Left lung (tissue), 10 donors: Measurements from ENCODE around the gene PLEKHG5. TPM values are rescaled to one million over a fixed set of nuclear protein-coding genes. Genes with fewer than 3 reads are reported as not detected.

Experiments used
- ATAC-seq: fragments of 200-7000 bp; cut with Tn5 transposase; one replicate; pipeline ENCODE4 v1.9.1; 2020; ENCODE audit warnings: moderate library complexity
- DNase-seq, 4 donors: peaks; one replicate each; pipeline ENCODE4 v3.0.0-alpha.2; 2013 to 2020
- H3K27ac ChIP-seq, 2 donors: fragments of 200-600 bp; sonication (generic) in 1 of 2; one replicate each; pipeline versions ENCODE4 v1.5.0 to v1.8.0; 2020 to 2021
- H3K27me3 ChIP-seq, 2 donors: fragments of 200-600 bp; sonication (generic) in 1 of 2; one replicate each; pipeline versions ENCODE4 v1.5.0 to v1.8.0; 2020 to 2021
- H3K36me3 ChIP-seq, 2 donors: fragments of 200-600 bp; sonication (generic) in 1 of 2; one replicate each; pipeline versions ENCODE4 v1.5.0 to v1.8.0; 2020 to 2021
- H3K4me1 ChIP-seq, 2 donors: fragments of 200-600 bp; one replicate each; pipeline ENCODE4 v1.8.0; 2021
- H3K4me3 ChIP-seq, 2 donors: fragments of 200-600 bp; sonication (generic) in 1 of 2; one replicate each; pipeline versions ENCODE4 v1.5.0 to v1.8.0; 2020 to 2021; ENCODE audit warnings: mild to moderate bottlenecking in 1 of 2
- H3K9me3 ChIP-seq, 2 donors: fragments of 200-600 bp; sonication (generic) in 1 of 2; one replicate each; pipeline versions ENCODE4 v1.5.0 to v1.8.0; 2020 to 2021
- intact Hi-C, 2 donors: fragments of 100-400 bp; cut with DNase I; formaldehyde crosslinking; loops; one replicate each; pipeline versions ENCODE4 v1.11.2 to v1.14.2; 2022
- polyA plus RNA-seq, 6 donors: library from polyadenylated mRNA; unstranded; fragments of 120-200 nt; gene quantifications; one replicate each; pipeline ENCODE4 v1.2.1, GENCODE V29; 2013; ENCODE audit not compliant: insufficient read length in 6 of 6
- total RNA-seq, 2 donors: library from RNA; stranded (reverse); fragmentation: NEBNext Ultra II Directional; extraction: Animal tissue kit (Norgen Biotek cat#: 25700); gene quantifications; one replicate each; pipeline ENCODE4 v1.2.1, GENCODE V29; 2021
- TF ChIP-seq, protein P1 (sequence below), 2 donors: fragments of 200-600 bp; sonication (generic) in 1 of 2; IDR thresholded peaks; one replicate each; pipeline versions ENCODE4 v1.5.0 to v1.8.0; 2021; ENCODE audit warnings: antibody characterized with exemption in 2 of 2
- donor health status: DM: no; HTN: yes; CAD: no.
- donor health status: DM: no; HTN: no; CAD: no.

PLEKHG5 gene
- total and polyA plus RNA-seq, 8 donors: 6.3 to 35.7 (median 28.8) TPM

DNA sequence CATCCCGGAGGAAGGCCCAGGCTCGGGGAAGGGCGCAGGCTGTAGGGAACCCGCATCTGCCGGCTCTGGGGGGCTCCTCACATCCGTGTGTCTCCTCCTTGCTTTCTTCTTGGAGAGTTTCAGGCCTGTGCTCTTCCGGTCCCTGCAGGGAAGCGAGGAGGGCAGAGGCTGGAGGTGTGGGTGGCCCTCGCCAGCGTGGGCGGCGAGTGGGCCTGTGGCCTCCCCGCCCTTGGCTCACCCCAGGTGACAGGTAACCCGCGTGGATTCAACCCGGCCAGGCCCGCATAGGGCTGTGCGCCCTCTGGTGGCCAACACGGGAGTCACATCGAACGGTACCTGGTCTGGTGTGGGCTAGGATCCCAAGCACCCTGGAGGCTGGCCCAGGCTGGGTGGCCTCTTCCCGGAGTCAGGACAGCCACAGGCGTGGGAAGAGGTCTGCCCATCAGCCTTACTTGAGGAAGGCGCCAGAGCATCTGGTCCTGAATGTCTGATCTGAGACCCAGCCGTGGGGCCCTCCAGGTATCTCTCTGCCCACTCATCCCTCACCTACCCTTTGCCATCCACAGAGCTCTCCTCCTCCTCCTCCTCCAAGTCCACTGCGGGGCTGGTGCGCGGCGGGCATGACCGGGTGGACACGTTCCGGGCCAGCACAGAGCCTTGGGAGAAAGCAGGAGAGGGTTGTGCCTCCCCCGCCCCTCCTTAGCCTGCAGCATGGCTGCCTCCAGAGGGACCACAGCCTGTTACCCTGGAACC lies 15.9 kb downstream of the PLEKHG5 start:
- intact Hi-C loops: no loop called here
- TF ChIP-seq, protein P1, sequence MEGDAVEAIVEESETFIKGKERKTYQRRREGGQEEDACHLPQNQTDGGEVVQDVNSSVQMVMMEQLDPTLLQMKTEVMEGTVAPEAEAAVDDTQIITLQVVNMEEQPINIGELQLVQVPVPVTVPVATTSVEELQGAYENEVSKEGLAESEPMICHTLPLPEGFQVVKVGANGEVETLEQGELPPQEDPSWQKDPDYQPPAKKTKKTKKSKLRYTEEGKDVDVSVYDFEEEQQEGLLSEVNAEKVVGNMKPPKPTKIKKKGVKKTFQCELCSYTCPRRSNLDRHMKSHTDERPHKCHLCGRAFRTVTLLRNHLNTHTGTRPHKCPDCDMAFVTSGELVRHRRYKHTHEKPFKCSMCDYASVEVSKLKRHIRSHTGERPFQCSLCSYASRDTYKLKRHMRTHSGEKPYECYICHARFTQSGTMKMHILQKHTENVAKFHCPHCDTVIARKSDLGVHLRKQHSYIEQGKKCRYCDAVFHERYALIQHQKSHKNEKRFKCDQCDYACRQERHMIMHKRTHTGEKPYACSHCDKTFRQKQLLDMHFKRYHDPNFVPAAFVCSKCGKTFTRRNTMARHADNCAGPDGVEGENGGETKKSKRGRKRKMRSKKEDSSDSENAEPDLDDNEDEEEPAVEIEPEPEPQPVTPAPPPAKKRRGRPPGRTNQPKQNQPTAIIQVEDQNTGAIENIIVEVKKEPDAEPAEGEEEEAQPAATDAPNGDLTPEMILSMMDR (IDR thresholded peaks at IDR 0.05): peak; percentile 92
- H3K4me1 ChIP-seq: no peaks in the 10 kb centered on the region
- no peak overlapping the region for H3K27ac ChIP-seq
- no peaks in the 10 kb centered on the region for H3K9me3 ChIP-seq
- H3K27me3 ChIP-seq: no peaks in the 10 kb centered on the region
- peak in 2 of 4 donors; percentile 64 to 93 for DNase-seq
- H3K4me3 ChIP-seq: no peak overlapping the region
- peak; percentile 82 for ATAC-seq
- H3K36me3 ChIP-seq: peaks cover 0 to 12% of the 10 kb centered on the region in 2 donors

DNA sequence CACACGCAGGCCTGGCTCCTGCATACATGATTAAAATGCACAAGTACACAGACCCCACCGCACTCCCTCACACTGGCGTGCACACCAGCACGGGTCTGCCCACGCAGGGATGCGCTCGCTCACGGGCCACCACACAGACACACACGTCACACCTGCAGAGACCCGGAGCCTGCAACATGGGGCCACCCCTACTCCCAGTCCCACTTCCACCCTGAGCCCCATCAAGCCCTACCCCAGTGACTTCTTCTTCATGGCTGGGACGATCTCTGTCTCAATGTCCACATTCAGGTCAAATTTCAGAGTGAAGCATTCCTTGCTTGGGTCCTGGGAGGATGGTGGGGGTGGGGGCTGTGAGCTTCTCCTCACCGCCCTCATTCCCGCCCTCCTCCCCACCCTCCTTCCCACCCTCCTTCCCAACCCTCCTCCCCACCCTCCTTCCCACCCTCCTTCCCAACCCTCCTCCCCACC lies 16.6 kb downstream of the PLEKHG5 start:
- DNase-seq (no peak), ATAC-seq (no peak)
- Histone ChIP-seq H3K36me3 (peaks cover 0 to 19% of the 10 kb centered on the region in 2 donors), H3K27me3 (no peaks in the 10 kb centered on the region), H3K27ac (no peak overlapping the region), H3K4me1 (no peaks in the 10 kb centered on the region), H3K9me3 (no peaks in the 10 kb centered on the region), H3K4me3 (no peak overlapping the region)
- intact Hi-C loops: no loop called here
- TF ChIP-seq, protein P1 (IDR thresholded peaks at IDR 0.05): no peak

DNA sequence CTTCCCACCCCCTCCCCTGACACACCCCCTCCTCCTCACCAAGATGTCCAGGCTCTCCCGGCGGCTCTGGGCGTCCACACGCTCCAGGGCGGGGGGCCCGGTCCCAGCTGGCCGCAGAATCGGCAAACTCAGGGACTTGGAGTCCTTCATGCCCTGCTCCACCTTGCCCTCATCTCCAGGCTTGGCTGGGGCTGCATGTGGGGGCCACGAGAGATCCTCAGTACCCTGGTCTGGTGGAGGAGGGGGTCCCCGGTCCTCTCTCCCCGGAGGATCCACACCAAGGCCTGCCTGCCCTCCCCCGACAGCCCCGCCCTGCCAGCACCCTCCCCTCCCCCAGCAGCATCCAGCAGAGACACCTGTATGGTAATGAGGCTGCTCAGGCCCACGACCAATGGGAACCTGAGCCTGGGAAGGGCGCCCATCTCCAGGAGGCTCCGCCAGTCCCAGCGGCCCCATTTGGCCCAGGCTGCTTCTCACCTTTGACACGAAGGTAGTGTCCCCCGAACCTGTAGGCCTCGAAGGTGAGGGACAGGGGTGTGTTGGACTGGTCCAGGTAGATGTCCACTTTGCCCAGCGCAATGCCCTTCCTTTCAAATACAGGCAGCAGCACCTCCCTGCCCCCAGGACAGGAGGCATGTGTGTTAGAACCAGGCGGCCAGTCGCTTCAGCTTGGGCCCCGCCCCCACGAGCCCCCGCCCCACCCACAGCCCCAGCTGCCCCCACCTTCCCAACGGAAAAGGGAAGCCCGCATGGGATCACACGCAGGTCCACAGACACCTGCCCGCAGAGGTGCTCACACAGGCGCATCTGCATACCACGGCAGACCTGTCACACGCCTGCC lies 17.3 kb downstream of the PLEKHG5 start:
- Histone ChIP-seq H3K27me3 (no peaks in the 10 kb centered on the region), H3K27ac (no peak overlapping the region), H3K9me3 (no peaks in the 10 kb centered on the region), H3K36me3 (peaks cover 0 to 23% of the 10 kb centered on the region in 2 donors), H3K4me3 (no peak overlapping the region), H3K4me1 (no peaks in the 10 kb centered on the region)
- no peak for ATAC-seq
- intact Hi-C loops: no loop called here
- TF ChIP-seq, protein P1 (IDR thresholded peaks at IDR 0.05): no peak
- DNase-seq: no peak

DNA sequence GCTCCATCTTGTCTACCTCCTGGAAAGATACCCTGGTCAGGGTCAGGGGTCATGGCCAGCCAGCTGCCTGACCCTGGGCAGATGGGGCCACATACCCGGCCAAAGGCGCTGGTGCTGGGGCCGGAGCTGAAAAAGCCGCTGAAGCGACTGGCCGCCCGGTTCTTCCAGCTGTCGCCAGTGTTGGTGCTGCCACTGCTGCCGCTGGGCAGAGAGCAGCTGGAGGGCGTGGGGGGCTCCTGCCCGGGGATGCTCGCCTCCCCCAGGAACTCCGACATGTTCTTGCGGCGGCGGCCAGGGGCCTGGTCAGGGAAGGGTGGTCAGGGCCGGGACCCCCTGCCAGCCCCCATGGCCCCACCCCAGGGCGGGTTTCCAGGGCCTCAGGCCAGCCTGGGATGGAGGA lies 18.3 kb downstream of the PLEKHG5 start:
- H3K27ac ChIP-seq: no peak overlapping the region
- intact Hi-C loops: no loop called here

More for the DNA sequence above, 18.3 kb downstream of the PLEKHG5 start:
- TF ChIP-seq, protein P1 (IDR thresholded peaks at IDR 0.05): no peak
- Histone ChIP-seq H3K4me3 (no peak overlapping the region), H3K36me3 (peaks cover 0 to 33% of the 10 kb centered on the region in 2 donors), H3K4me1 (no peaks in the 10 kb centered on the region), H3K9me3 (no peaks in the 10 kb centered on the region), H3K27me3 (no peaks in the 10 kb centered on the region)
- ATAC-seq (no peak), DNase-seq (no peak)
